Right lobe of liver (tissue), 4 donors: ENCODE data around the gene TCAIM.

Experiments used
- CTCF ChIP-seq, 4 donors: fragments of 200-600 bp in 3 of 4; fragments of 450-650 bp in 1 of 4; IDR thresholded peaks; one replicate each; pipeline versions ENCODE4 v1.5.1 to v1.8.0; 2016 to 2022; ENCODE audit warnings: antibody characterized with exemption in 4 of 4, mild to moderate bottlenecking in 2 of 4
- POLR2A ChIP-seq: fragments of 450-650 bp; IDR thresholded peaks from one replicate; pipeline ENCODE4 v1.6.1; 2017; ENCODE audit warnings: antibody characterized with exemption, mild to moderate bottlenecking
- donor health status: DM: no; HTN: no; CAD: no.
- donor health status: DM: no; HTN: no; CAD: no.
- donor health status: DM: no; HTN: yes; CAD: no.

DNA sequence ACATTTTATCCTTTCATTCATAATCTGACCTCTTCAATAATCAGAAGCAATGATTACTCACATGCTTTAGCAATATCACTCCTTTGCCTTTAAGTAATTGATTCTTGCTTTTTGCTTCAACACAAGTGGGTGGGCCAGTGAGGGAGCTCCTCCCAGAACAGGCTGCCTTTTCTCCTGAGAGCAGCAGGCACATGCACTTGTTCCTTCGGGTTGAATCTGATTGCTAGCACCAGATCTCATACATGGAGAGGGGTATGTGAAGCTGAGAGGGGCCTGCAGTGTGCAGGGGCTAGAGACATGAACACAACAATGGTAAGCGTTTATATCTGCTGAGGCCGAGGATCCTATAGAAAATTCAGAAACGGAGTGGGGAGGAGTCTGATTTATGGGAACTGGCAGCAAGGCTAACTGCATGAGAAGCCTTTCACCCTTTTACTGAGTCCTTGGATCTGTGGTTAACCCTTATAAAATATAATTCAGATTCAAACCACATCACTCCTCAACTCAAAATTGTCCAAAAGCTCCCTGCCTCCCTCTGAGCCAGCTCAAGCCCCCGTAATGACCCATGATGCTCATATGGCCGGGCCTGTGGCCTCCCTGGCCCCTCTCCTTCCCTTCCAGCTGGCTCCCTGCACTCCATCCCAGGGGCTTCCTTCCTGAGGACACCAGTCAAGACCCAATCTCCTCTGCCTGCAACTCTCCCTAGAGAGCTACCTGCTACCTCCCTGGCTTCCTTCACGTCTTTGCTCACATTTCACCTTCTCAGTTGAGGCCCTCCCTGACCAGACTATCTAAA lies 106.5 kb downstream of the TCAIM start:
- TF ChIP-seq POLR2A (no peak), CTCF (IDR thresholded peaks at IDR 0.05) (no peak)
